ENCODE measurements around the gene MRE11.
"Not testable (repeated sequence)": the region's sequence is repeated elsewhere in the genome, so short reads cannot be mapped to it uniquely, and the experiment has no call there.

The MRE11 gene

DNA sequence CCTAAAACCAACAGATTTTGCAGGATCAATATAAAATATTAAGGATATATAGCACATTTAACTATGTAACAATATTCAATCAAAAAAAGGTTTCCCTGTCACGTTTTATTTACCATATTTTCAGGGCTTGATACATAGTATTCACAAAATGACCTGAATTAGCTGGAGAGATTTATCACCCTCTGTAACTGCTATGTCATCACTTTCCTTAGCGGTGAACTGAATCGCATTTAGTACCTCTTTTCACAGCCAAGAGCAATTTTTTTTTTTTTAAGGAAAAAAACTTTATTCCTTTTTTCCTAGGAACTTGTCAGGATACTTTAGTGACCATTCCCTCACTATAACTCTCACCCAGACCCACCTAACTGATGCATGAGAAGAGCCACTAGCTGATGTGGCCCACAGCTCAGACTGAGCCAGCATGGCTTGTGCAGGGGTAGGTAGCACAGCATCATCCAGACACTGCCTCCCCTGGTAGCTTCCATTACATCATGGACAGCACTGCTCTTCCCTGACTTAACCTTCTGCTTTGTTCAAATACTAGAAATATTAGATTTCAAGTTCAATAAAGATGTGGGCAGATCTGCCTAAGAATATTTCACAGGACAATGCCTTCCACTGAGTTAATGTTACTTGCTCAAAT is 75.4 kb downstream of the MRE11 start:
- no peak for DNase-seq

DNA sequence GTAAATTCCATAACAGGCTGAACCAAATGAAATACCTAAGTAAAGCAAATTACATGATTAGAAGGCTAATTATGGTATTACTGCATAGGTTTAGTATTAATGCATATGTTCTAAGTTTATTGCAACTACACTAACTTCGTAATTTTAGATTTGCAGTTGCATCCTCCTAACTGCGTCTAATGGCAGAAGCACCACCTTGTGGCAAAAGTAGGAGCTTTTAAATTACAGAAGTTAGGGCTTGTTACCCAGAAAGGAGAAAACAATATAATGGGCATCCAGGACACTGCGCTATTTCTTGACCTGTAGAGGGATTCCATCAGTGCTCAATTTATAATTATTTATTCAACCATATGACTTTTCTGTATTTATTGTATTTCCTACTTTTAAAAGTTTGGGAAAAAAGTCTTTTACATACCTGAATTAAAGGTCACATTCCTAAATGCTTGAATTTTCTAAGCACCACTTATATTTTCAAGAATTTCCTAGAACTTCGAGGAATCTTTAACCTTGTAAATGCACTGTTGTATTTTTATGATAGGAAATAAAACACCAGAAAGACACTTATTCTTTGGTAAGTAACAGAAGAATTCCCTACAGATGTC is 76.2 kb downstream of the MRE11 start:
- DNase-seq: peak; percentile 69

DNA sequence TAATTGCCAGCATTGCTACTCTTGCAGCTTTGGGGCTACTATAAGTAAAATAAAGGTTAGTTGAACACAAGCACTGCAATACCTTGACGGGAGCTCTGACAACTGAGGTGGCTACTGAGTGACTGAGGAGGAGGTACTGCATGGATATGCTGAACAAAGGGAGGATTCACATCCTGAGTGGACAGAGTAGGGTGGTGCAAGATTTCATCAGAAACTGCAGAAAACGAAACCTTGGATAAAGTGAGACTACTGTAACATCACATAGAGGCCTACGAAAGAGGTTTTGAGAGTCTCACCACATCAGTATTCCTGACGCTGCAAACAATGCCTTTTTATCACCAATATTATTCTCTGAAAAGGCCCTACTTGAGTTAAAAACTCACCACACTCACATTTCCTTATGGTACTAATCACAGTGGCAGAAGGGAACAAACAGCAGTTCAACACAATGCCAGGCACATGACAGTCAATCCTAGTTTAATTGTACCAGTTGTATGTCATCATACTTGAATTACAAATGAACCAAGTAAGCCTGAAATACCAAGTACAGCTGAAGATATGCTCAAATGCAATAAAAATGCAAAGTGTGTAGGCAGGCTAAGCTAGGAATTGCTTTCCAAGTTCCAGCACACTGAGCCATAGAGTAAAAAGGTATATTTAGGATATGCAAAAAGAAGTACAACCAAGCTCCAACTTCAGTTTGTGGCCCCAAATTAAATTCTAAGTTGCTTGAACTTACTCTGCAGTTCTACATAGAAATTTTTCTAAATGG is 88.4 kb downstream of the MRE11 start:
- no peak for DNase-seq

DNA sequence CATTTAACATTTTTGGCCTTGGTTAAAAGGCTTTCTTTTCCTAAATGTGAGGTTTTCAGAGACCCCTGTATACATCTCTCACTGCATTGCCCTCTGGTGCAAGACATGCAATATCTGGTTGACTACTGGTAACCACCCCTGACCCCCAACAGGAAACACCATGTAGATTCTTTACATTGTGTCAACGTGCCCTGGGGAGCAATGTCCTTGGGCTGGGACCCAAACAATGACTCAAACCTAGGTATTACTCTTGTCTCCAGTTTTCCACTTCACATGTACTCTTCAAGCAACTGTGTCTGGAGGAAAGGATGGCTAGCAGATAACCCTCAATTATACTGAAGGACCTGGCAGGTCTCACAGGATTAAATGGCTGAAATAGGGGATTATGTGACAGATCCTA is 91.3 kb downstream of the MRE11 start:
- no peak for DNase-seq

DNA sequence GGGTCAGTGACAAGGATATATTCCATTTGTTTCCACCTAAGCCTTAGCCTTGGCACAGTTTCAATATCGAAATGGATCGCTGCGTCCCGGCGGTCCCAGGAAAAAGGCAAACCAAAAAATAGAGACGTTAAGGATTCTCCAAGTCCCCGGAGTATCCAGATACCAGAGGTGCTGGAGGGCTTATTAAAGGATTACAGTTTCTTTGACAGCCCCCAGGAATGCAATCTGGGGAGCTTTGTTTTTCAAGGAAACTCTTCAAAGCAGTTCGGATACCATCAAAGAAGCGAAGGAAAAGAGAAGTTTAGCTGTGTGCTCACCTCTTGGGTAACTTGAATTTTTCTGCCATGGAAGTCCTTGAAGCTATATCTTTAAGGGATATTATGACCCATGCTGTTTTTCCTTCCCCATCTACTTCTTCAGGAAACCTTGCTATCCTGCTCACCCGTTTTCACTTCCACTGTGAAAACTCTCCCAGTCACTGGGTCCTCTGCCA is 91.8 kb downstream of the MRE11 start:
- no peak for DNase-seq

DNA sequence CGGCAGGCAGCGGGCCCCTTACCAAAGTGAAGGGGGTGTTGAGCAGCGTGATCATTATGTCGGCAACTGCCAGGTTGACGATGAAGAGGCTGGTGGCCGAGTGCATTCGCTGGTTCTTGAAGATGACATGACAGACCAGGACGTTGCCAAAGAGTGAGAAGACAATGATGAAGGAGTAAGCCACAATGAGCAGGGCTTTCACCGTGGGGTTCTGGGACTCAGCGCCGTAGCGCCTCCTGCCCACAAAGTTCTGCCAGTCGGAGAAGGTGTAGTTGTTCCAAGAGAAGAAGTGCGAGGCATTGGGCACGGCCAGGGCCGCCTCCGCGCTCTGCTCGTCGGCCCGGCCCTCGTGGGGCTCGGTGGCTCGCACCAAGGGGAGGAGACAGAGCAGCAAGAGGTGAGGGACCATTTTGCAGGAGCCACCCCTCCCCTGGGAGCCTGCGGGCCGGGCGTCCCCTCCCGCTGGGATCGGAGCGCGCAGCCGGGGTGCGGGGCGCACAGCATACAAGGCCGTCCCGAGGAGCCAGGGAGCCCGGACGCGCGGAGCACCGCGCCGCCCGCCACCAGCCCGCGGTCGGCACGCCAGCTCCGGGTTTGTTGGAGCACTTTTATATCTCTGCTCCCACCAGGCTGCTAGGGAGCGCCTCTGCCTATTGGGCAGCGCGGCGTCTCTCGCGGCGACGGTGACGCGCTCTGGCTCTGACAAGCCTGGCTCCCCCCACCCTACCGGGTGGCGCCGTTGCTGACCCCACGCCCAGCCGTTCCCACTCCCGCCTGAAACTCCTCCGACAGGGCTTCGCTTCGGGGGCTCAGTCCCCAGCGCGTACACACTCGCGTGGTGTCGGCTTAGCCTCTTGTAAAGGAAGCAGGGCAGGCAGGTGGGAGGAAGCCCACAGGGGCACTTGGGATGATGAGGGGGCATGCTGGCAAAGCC is 92.5 kb downstream of the MRE11 start, which contains the start of gene GPR83:
GPR83 (minus strand) TSS at position 581 of the 934 bp plus-strand sequence; CDS start at position 409, 172 bp downstream.
- DNase-seq: no peak

DNA sequence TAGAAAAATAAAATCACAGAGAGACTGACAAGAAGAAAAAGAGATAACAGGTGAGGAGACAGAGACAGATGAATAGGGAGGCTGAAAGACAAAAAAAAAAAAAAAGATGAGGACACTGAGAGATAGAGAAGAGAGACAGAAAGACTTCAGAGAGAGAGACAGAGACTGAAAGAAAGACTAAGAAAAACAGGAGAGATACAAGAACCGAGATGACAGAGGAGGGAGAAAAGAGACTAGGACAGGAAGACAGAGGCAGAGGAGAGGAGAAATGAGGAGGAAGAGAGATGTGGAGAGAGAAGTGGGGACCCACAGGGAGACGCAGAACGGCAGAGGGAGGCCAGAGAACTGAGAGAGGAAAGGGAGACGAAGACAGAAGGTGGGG is 93.2 kb downstream of the MRE11 start:
- DNase-seq: no peak

DNA sequence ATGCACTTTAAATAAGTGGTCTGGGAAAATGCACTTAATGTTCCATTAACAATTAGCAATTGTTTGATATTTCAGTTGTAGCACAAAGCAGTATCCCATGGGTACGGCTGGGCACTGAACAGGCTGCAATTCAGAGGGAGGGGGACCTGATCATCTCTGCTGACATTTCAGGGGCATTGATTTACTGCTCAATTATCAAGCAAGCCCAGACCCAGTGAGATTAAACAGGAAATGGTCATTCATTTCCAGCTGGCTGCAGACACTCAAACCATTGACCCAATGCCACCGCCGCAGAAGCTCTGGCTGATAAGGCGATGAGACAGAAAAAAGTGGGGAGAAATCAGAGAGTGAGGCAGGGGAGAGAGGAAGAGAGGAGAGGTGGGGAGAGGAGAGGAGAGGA is 93.6 kb downstream of the MRE11 start:
- DNase-seq: no peak

DNA sequence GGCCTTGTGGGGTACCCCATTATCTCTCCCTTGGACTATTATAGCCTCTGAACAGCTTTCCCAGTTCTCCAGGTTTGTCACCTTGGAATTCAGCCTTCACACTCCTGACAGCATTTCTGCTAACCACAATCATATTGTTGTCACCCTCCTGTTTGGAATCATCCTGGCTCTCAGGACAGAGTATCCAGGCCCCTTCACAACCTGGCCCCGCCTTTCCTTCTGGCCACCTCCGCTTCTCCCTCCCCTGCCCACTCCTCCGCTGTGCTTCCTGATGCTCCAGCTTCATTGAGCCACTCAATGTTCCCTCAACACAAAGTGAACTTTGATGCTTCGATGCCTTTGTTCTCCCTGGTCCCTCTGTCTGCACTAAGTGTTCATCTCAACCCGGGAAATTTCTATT is 95.5 kb downstream of the MRE11 start:
- no peak for DNase-seq

DNA sequence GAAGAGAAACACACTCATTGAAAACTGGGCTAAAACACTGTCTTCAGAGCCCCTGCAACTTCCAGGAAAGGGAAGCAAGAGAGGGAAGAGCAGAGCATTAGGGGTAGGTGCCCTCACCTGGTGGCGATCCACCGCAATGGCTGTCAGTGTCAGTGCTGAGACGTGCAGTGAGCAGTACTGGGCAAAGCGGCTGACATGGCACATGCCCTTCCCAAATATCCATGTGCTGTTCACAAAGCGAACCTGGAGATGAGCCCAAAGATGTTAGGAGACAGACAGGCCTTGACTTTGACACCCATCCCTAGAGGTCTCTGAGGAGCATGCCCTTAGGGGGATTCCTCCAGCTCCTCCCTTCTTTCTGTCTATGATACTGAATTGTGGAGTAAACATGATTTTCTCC is 97.4 kb downstream of the MRE11 start:
- no peak for DNase-seq

DNA sequence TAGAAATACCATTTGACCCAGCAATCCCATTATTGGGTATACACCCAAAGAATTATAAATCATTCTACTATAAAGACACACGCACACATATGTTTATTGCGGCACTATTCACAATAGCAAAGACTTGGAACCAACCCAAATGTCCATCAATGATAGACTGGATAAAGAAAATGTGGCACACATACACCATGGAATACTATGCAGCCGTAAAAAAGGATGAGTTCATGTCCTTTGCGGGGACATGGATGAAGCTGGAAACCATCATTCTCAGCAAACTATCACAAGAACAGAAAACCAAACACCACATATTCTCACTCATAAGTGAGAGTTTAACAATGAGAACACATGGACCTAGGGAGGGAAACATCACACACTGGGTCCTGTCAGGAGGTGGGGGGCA is 101.7 kb downstream of the MRE11 start:
- DNase-seq: not testable (repeated sequence)

DNA sequence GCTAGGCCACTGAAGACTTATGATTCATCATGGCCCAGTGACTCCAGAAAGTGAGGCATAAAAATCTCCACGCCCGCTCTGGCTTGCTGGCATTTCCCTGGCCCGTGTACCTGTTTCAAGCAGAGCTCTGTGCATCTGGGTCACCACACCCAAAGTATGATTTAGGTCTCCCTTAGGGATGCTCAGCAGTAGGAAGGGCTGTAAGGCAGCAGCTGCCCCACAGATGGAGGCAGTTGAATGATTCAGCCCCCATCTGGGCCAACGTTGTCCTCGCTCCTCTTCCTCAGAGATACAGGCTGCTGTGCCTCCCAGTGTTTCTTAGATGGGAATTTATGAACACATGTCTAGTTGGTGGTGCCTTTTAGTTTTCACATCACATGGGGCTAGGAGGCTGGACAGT is 114.0 kb downstream of the MRE11 start:
- DNase-seq: no peak

DNA sequence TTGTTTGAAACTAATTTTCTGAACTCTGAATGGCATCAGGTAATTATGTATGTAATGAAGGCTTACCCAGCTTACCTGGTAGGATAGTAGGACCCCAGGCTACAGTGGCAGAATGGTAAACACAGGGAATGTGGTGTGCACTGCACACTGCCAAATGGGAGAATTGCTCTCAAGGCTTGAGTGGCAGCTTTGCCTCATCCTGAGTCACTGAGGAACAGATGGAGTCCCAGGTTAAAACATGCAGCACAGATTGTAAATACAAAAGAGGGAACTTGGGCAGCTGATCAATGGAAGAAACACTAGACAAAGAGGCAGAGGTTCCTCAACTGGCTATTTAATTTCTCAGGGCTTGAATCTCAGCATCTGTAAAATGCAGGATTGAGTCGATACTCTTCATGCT is 116.8 kb downstream of the MRE11 start:
- DNase-seq: no peak

DNA sequence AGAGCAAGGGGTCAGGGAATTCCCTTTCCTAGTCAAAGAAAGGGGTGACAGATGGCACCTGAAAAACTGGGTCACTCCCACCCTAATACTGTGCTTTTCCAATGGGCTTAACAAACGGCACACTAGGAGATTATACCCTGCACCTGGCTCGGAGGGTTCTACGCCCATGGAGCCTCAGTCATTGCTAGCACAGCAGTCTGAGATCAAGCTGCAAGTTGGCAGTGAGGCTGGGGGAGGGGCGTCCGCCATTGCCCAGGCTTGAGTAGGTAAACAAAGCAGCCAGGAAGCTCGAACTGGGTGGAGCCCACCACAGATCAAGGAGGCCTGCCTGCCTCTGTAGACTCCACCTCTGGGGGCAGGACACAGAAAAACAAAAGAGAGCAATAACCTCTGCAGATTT is 123.1 kb downstream of the MRE11 start:
- not testable (repeated sequence) for DNase-seq

Measured in HCEC 1CT (cell line).